HEK293 (cell line): ENCODE results near the gene DNAJC22.
A peak's percentile ranks its signal among the peaks of the same experiment; 100 is the strongest.
"Not testable (repeated sequence)": the region's sequence is repeated elsewhere in the genome, so short reads cannot be mapped to it uniquely, and the experiment has no call there.

ENCODE experiments used
- CTCF ChIA-PET: fragments of 350-600 bp; formaldehyde crosslinking; extraction: SDS; loops from one replicate; lab custom pipeline; 2021; ENCODE audit warnings: antibody characterized with exemption; lab: Yijun Ruan, JAX
- POLR2A ChIA-PET: fragments of 300-600 bp; formaldehyde crosslinking; extraction: SDS; loops from one replicate; lab custom pipeline; 2020; ENCODE audit warnings: antibody characterized with exemption, inconsistent platforms; lab: Yijun Ruan, JAX
- H3K27ac ChIP-seq: fragments of 200-500 bp; sonication (Bioruptor generic); 2 replicates; pipeline ENCODE4 v1.5.1; 2014; ENCODE audit warnings: low read depth, low read length, control low read depth, inconsistent platforms; ENCODE audit errors: extremely low read depth
- H3K36me3 ChIP-seq, 2 experiments: fragments of 200-500 bp in 1 of 2; sonication (Bioruptor generic) in 1 of 2; 1 replicate in 1 of 2; 2 replicates in 1 of 2; pipeline ENCODE4 v1.5.1; 2014 to 2017; ENCODE audit warnings: inconsistent platforms in 2 of 2, low read length in 2 of 2; ENCODE audit not compliant: control insufficient read depth in 2 of 2, insufficient read depth in 1 of 2
- H3K4me1 ChIP-seq: fragments of 200-500 bp; sonication (Bioruptor generic); 2 replicates; pipeline ENCODE4 v1.5.1; 2014; ENCODE audit warnings: mild to moderate bottlenecking, low read length, inconsistent platforms; ENCODE audit not compliant: control insufficient read depth, insufficient read depth
- H3K4me3 ChIP-seq: 2 replicates; pipeline ENCODE4 v1.5.1; 2011; ENCODE audit warnings: low read depth, mild to moderate bottlenecking, control low read depth, low read length, moderate library complexity
- H3K9me3 ChIP-seq: fragments of 200-500 bp; sonication (Bioruptor generic); 2 replicates; pipeline ENCODE4 v1.5.1; 2014; ENCODE audit warnings: low read depth, low read length, inconsistent platforms; ENCODE audit not compliant: control insufficient read depth, insufficient read depth
- BCL11B ChIP-seq: fragments of 450-650 bp; formaldehyde crosslinking; IDR thresholded peaks from 2 replicates; pipeline ENCODE4 v1.5.1; 2016; ENCODE audit warnings: low read depth, missing biosample characterization, missing genetic modification characterization
- GLIS1 ChIP-seq: fragments of 450-650 bp; formaldehyde crosslinking; IDR thresholded peaks from 2 replicates; pipeline ENCODE4 v1.5.1; 2016; ENCODE audit warnings: missing biosample characterization, missing genetic modification characterization
- ZEB2 ChIP-seq: fragments of 450-650 bp; formaldehyde crosslinking; IDR thresholded peaks from 2 replicates; pipeline ENCODE4 v1.5.1; 2016; ENCODE audit warnings: missing biosample characterization, missing genetic modification characterization
- ZFP69B ChIP-seq: fragments of 450-650 bp; formaldehyde crosslinking; IDR thresholded peaks from 2 replicates; pipeline ENCODE4 v1.5.1; 2016; ENCODE audit warnings: missing biosample characterization, missing genetic modification characterization
- ZNF146 ChIP-seq: fragments of 450-650 bp; formaldehyde crosslinking; IDR thresholded peaks from 2 replicates; pipeline ENCODE4 v1.5.1; 2016; ENCODE audit warnings: missing biosample characterization, missing genetic modification characterization
- ZNF155 ChIP-seq: fragments of 450-650 bp; formaldehyde crosslinking; IDR thresholded peaks from 2 replicates; pipeline ENCODE4 v1.5.1; 2016; ENCODE audit warnings: missing biosample characterization, missing genetic modification characterization
- ZNF174 ChIP-seq: fragments of 450-650 bp; formaldehyde crosslinking; IDR thresholded peaks from 2 replicates; pipeline ENCODE4 v1.5.0; 2017; ENCODE audit warnings: missing biosample characterization, mild to moderate bottlenecking, missing genetic modification characterization
- ZNF24 ChIP-seq: fragments of 450-650 bp; formaldehyde crosslinking; IDR thresholded peaks from 2 replicates; pipeline ENCODE4 v1.5.1; 2016; ENCODE audit warnings: missing biosample characterization, missing genetic modification characterization
- ZNF248 ChIP-seq: fragments of 450-650 bp; formaldehyde crosslinking; IDR thresholded peaks from 2 replicates; pipeline ENCODE4 v1.5.1; 2017; ENCODE audit warnings: missing biosample characterization, missing genetic modification characterization
- ZNF302 ChIP-seq: fragments of 450-650 bp; formaldehyde crosslinking; IDR thresholded peaks from 2 replicates; pipeline ENCODE4 v1.5.1; 2016; ENCODE audit warnings: missing biosample characterization, missing genetic modification characterization, low read depth
- ZNF354C ChIP-seq: fragments of 450-650 bp; formaldehyde crosslinking; IDR thresholded peaks from 2 replicates; pipeline ENCODE4 v1.5.1; 2016; ENCODE audit warnings: missing biosample characterization, missing genetic modification characterization, low read depth, borderline replicate concordance
- ZNF549 ChIP-seq: fragments of 450-650 bp; IDR thresholded peaks from 2 replicates; pipeline ENCODE4 v1.5.1; 2018; ENCODE audit warnings: missing biosample characterization, missing genetic modification characterization, mild to moderate bottlenecking, inconsistent platforms, moderate library complexity
- ZNF560 ChIP-seq: fragments of 450-650 bp; formaldehyde crosslinking; IDR thresholded peaks from 2 replicates; pipeline ENCODE4 v1.5.1; 2017; ENCODE audit warnings: missing biosample characterization, missing genetic modification characterization, borderline replicate concordance
- ZNF585B ChIP-seq: fragments of 450-650 bp; formaldehyde crosslinking; IDR thresholded peaks from 2 replicates; pipeline ENCODE4 v1.5.1; 2016; ENCODE audit warnings: missing biosample characterization, missing genetic modification characterization
- ZNF596 ChIP-seq: fragments of 450-650 bp; IDR thresholded peaks from 2 replicates; pipeline ENCODE4 v1.5.0; 2018; ENCODE audit warnings: missing biosample characterization, mild to moderate bottlenecking, missing genetic modification characterization, moderate library complexity
- ZNF677 ChIP-seq: fragments of 450-650 bp; IDR thresholded peaks from 2 replicates; pipeline ENCODE4 v1.5.0; 2018; ENCODE audit warnings: missing biosample characterization, mild to moderate bottlenecking, missing genetic modification characterization, moderate library complexity
- TF ChIP-seq, protein P1 (sequence below): fragments of 450-650 bp; formaldehyde crosslinking; IDR thresholded peaks from 2 replicates; pipeline ENCODE4 v1.5.1; 2016; ENCODE audit warnings: missing biosample characterization, missing genetic modification characterization
- TF ChIP-seq, protein P2 (sequence below): fragments of 450-650 bp; formaldehyde crosslinking; IDR thresholded peaks from 2 replicates; pipeline ENCODE4 v1.5.1; 2016; ENCODE audit warnings: missing biosample characterization, missing genetic modification characterization
- TF ChIP-seq, protein P3 (sequence below): fragments of 450-650 bp; formaldehyde crosslinking; IDR thresholded peaks from 2 replicates; pipeline ENCODE4 v1.5.1; 2016; ENCODE audit warnings: missing biosample characterization, missing genetic modification characterization, low read depth
- TF ChIP-seq, protein P4 (sequence below): fragments of 450-650 bp; formaldehyde crosslinking; IDR thresholded peaks from 2 replicates; pipeline ENCODE4 v1.5.1; 2016; ENCODE audit warnings: missing biosample characterization, missing genetic modification characterization

The DNAJC22 gene

DNA sequence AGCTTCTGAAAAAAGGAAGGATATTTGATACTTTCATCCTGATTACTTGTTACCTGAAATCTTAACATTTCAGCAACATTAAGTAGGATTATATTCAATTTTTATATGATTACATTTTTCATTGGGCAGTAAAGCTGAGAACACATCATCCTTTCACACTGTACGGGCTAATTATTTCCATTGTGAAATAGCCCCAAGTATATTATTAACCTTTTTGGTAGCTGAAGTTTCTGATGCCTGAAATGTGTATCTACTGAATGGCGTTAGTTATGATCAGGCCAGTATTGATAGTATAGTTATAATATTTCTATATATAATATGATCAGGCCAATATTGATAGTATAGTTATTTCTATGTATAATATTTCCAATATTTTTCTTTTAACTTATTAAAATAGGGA, 30.7 kb downstream of the DNAJC22 start:
- Histone ChIP-seq H3K9me3 (no peaks in the 10 kb centered on the region), H3K4me1 (peaks cover 8% of the 10 kb centered on the region), H3K27ac (no peak overlapping the region), H3K36me3 (peaks cover 0 to 4% of the 10 kb centered on the region in 2 experiments; a peak in 1 of 3 replicates), H3K4me3 (no peak overlapping the region)
- TF ChIP-seq ZNF585B (no peak), ZNF248 (tag by site-specific recombination) (no peak), ZFP69B (tag by site-specific recombination) (no peak), ZNF24 (tag by site-specific recombination) (no peak), ZNF155 (tag by site-specific recombination) (no peak), BCL11B (no peak), ZNF302 (tag by site-specific recombination) (no peak), ZEB2 (no peak), ZNF549 (no peak), ZNF354C (tag by site-specific recombination) (no peak), ZNF677 (tag by site-specific recombination) (no peak), ZNF560 (tag by site-specific recombination) (no peak), ZNF174 (no peak), ZNF596 (tag by site-specific recombination) (no peak), GLIS1 (tag by site-specific recombination) (no peak)
- TF ChIP-seq, protein P1, sequence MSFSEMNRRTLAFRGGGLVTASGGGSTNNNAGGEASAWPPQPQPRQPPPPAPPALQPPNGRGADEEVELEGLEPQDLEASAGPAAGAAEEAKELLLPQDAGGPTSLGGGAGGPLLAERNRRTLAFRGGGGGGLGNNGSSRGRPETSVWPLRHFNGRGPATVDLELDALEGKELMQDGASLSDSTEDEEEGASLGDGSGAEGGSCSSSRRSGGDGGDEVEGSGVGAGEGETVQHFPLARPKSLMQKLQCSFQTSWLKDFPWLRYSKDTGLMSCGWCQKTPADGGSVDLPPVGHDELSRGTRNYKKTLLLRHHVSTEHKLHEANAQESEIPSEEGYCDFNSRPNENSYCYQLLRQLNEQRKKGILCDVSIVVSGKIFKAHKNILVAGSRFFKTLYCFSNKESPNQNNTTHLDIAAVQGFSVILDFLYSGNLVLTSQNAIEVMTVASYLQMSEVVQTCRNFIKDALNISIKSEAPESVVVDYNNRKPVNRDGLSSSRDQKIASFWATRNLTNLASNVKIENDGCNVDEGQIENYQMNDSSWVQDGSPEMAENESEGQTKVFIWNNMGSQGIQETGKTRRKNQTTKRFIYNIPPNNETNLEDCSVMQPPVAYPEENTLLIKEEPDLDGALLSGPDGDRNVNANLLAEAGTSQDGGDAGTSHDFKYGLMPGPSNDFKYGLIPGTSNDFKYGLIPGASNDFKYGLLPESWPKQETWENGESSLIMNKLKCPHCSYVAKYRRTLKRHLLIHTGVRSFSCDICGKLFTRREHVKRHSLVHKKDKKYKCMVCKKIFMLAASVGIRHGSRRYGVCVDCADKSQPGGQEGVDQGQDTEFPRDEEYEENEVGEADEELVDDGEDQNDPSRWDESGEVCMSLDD (tag by site-specific recombination): no peak
- TF ChIP-seq, protein P2, sequence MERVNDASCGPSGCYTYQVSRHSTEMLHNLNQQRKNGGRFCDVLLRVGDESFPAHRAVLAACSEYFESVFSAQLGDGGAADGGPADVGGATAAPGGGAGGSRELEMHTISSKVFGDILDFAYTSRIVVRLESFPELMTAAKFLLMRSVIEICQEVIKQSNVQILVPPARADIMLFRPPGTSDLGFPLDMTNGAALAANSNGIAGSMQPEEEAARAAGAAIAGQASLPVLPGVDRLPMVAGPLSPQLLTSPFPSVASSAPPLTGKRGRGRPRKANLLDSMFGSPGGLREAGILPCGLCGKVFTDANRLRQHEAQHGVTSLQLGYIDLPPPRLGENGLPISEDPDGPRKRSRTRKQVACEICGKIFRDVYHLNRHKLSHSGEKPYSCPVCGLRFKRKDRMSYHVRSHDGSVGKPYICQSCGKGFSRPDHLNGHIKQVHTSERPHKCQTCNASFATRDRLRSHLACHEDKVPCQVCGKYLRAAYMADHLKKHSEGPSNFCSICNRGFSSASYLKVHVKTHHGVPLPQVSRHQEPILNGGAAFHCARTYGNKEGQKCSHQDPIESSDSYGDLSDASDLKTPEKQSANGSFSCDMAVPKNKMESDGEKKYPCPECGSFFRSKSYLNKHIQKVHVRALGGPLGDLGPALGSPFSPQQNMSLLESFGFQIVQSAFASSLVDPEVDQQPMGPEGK (tag by site-specific recombination): no peak
- TF ChIP-seq, protein P3, sequence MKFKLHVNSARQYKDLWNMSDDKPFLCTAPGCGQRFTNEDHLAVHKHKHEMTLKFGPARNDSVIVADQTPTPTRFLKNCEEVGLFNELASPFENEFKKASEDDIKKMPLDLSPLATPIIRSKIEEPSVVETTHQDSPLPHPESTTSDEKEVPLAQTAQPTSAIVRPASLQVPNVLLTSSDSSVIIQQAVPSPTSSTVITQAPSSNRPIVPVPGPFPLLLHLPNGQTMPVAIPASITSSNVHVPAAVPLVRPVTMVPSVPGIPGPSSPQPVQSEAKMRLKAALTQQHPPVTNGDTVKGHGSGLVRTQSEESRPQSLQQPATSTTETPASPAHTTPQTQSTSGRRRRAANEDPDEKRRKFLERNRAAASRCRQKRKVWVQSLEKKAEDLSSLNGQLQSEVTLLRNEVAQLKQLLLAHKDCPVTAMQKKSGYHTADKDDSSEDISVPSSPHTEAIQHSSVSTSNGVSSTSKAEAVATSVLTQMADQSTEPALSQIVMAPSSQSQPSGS: no peak
- TF ChIP-seq, protein P4, sequence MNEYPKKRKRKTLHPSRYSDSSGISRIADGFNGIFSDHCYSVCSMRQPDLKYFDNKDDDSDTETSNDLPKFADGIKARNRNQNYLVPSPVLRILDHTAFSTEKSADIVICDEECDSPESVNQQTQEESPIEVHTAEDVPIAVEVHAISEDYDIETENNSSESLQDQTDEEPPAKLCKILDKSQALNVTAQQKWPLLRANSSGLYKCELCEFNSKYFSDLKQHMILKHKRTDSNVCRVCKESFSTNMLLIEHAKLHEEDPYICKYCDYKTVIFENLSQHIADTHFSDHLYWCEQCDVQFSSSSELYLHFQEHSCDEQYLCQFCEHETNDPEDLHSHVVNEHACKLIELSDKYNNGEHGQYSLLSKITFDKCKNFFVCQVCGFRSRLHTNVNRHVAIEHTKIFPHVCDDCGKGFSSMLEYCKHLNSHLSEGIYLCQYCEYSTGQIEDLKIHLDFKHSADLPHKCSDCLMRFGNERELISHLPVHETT: no peak
- POLR2A ChIA-PET: interaction anchor here (1.0 to 3.1 kb wide), 2 partner anchors 9 to 10 kb away, joined by 5 to 18 read pairs; partner anchors contain the start of gene SPATS2
- CTCF ChIA-PET: interaction anchor here (0.6 to 3.1 kb wide), 6 partner anchors 19 to 142 kb away, joined by 3 to 13 read pairs (median 4); partner anchors contain the start of gene PRPH

DNA sequence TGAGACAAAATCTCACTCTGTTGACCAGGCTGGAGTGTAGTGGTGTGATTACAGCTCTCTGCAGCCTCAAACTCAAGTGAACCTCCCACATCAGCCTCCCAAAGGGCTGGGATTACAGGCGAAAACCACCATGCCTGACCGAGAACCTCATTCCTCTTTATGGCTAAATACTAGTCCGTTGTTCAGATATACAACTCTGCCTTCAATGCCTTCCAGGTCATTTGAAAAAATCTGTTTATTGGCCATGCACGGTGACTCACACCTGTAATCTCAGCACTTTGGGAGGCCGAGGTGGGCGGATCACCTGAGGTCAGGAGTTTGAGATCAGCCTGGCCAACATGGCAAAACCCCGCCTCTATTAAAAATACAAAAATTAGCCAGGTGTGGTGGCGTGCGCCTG, 33.5 kb downstream of the DNAJC22 start:
- POLR2A ChIA-PET: not testable (repeated sequence)
- CTCF ChIA-PET: interaction anchor here (1.4 to 2.7 kb wide), 2 partner anchors 9 to 22 kb away, joined by 4 to 11 read pairs; no protein-coding TSS in a partner anchor
- TF ChIP-seq ZNF146 (tag by site-specific recombination): peak; percentile 91

More for the DNA sequence above, 33.5 kb downstream of the DNAJC22 start:
- H3K9me3 ChIP-seq, H3K36me3 ChIP-seq, H3K27ac ChIP-seq, H3K4me1 ChIP-seq, H3K4me3 ChIP-seq: not testable (repeated sequence)
